Pancreas (tissue), 10 donors: Measurements from ENCODE around the gene CTR9. TPM values are rescaled to one million over a fixed set of nuclear protein-coding genes. Genes with fewer than 3 reads are reported as not detected.

Source experiments
- ATAC-seq, 4 donors: fragments of 200-7000 bp; cut with Tn5 transposase; one replicate each; pipeline versions ENCODE4 v1.8.0 to v1.9.1; 2020; ENCODE audit warnings: mild to moderate bottlenecking in 4 of 4, moderate library complexity in 4 of 4
- DNase-seq, 6 donors: peaks; one replicate each; pipeline ENCODE4 v3.0.0-alpha.2; 2020
- FAIRE-seq: peaks from 2 replicates; lab custom pipeline; 2012; peaks lifted over from hg19 to GRCh38; lab: Jason Lieb, UNC
- H3K27ac ChIP-seq, 4 donors: fragments of 200-600 bp; sonication (generic); 1 replicate in 3 of 4; 2 replicates in 1 of 4; pipeline versions ENCODE4 v1.5.0 to v1.8.0; 2020
- H3K27me3 ChIP-seq, 4 donors: fragments of 200-600 bp; one replicate each; pipeline ENCODE4 v1.8.0; 2021
- H3K36me3 ChIP-seq, 3 donors: fragments of 200-600 bp; sonication (generic) in 1 of 3; one replicate each; pipeline versions ENCODE4 v1.5.0 to v1.8.0; 2020 to 2021
- H3K4me1 ChIP-seq, 3 donors: fragments of 200-600 bp; one replicate each; pipeline ENCODE4 v1.8.0; 2021
- H3K4me3 ChIP-seq, 4 donors: fragments of 200-600 bp; sonication (generic) in 2 of 4; one replicate each; pipeline versions ENCODE4 v1.5.0 to v1.8.0; 2020 to 2021
- H3K9me3 ChIP-seq, 4 donors: fragments of 200-600 bp; one replicate each; pipeline ENCODE4 v1.8.0; 2021
- WGBS, 2 donors: extraction: QIAGEN DNeasy Blood & Tissue Kit; methylation state at CpG; one replicate each; pipeline ENCODE4 v1.1.7; 2013; 5-methylcytosine and 5-hydroxymethylcytosine counted together
- intact Hi-C, 3 donors: fragments of 100-400 bp; cut with DNase I; formaldehyde crosslinking; loops; one replicate each; pipeline versions ENCODE4 v1.11.1 to v1.14.2; 2022
- polyA plus RNA-seq, 2 donors: library from polyadenylated mRNA; stranded (reverse); fragments of 200-250 nt; gene quantifications; one replicate each; pipeline ENCODE4 v1.2.3, GENCODE V29; 2013
- total RNA-seq, 6 donors: library from RNA; stranded (reverse); fragmentation: NEBNext Ultra II Directional in 4 of 6; extraction: Animal tissue kit (Norgen Biotek cat#: 25700) in 4 of 6; gene quantifications; one replicate each; pipeline versions ENCODE4 v1.2.1 to v1.2.4, GENCODE V29; 2021 to 2023
- TF ChIP-seq, protein P1 (sequence below), 4 donors: fragments of 200-600 bp; sonication (generic) in 3 of 4; IDR thresholded peaks; one replicate each; pipeline versions ENCODE4 v1.5.0 to v1.8.0; 2021; ENCODE audit warnings: antibody characterized with exemption in 4 of 4
- donor health status: healthy with polysubstance abuse.
- donor health status: DM: no; HTN: no; CAD: no; lungs with moderate emphysema.
- donor health status: DM: no; HTN: no; CAD: no.
- donor health status: control.
- donor health status: control.
- donor health status: Bipolar disorder and iron deficiency.
- donor health status: DM: yes; HTN: yes; CAD: no.
- donor health status: DM: no; HTN: no; CAD: no.
- donor health status: DM: no; HTN: no; CAD: no.
- donor health status: DM: yes; HTN: yes; CAD: no.

Gene CTR9
- total RNA-seq: 10 to 100 TPM in 5 of 6 donors, 1 to 10 TPM in 1; 7.7 to 15.8 (median 13.2) TPM
- 10 to 100 TPM in 1 of 2 donors, 1 to 10 TPM in 1; 6.8 to 12.2 TPM for polyA plus RNA-seq

GRCh38 chr11:10750838-10751580, at the start of gene CTR9:
Gene CTR9 (plus strand): TSS chr11:10751246. CDS start chr11:10751413, 167 bp downstream.
- ATAC-seq (peak; percentile 96 to 99 (median 98)), DNase-seq (peak; percentile 90 to 96 (median 94)), FAIRE-seq (no peak)
- Histone ChIP-seq H3K4me3 (peak within 1 kb of the TSS; percentile 62 to 86 (median 76)), H3K27me3 (no peaks in the 10 kb centered on the region), H3K36me3 (peaks cover 0 to 11% (median 6%) of the 10 kb centered on the region in 3 donors), H3K9me3 (no peaks in the 10 kb centered on the region), H3K4me1 (peaks cover 0 to 7% (median 0%) of the 10 kb centered on the region in 3 donors), H3K27ac (peak within 1 kb of the TSS; percentile 65 to 95 (median 87))
- intact Hi-C loops: no loop called here
- WGBS, 2 donors: 0% methylated on average over 63 to 67 of the region's 67 CpGs
- TF ChIP-seq, protein P1, sequence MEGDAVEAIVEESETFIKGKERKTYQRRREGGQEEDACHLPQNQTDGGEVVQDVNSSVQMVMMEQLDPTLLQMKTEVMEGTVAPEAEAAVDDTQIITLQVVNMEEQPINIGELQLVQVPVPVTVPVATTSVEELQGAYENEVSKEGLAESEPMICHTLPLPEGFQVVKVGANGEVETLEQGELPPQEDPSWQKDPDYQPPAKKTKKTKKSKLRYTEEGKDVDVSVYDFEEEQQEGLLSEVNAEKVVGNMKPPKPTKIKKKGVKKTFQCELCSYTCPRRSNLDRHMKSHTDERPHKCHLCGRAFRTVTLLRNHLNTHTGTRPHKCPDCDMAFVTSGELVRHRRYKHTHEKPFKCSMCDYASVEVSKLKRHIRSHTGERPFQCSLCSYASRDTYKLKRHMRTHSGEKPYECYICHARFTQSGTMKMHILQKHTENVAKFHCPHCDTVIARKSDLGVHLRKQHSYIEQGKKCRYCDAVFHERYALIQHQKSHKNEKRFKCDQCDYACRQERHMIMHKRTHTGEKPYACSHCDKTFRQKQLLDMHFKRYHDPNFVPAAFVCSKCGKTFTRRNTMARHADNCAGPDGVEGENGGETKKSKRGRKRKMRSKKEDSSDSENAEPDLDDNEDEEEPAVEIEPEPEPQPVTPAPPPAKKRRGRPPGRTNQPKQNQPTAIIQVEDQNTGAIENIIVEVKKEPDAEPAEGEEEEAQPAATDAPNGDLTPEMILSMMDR (IDR thresholded peaks at IDR 0.05): no peak

DNA sequence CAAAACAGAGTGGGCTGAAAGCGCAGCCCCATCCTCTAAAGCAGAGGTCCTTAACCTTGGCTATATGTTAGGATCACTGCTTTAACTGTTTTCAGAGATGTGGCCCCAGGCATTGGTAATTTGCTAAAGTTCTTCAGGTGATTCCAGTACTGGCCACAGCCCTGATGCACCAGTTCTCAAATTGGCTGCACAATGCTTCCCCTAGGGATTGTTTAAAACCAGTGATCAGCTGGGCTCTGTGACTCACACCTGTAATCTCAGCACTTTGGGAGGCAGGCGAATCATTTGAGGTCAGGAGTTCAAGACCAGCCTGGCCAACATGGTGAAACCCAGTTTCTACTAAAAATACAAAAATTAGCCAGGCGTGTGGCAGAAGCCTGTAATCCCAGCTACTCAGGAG, 49.1 kb upstream of the CTR9 start:
- TF ChIP-seq, protein P1 (IDR thresholded peaks at IDR 0.05): no peak
- no peaks in the 10 kb centered on the region for H3K4me1 ChIP-seq
- FAIRE-seq: no peak
- no peak for ATAC-seq
- H3K36me3 ChIP-seq: no peaks in the 10 kb centered on the region
- no peak overlapping the region for H3K4me3 ChIP-seq
- H3K27me3 ChIP-seq: no peaks in the 10 kb centered on the region
- intact Hi-C loops: no loop called here
- H3K9me3 ChIP-seq: no peaks in the 10 kb centered on the region
- WGBS, 2 donors: 65 to 75% methylated on average over 3 of the region's 3 CpGs
- no peak overlapping the region for H3K27ac ChIP-seq
- no peak for DNase-seq

- intact Hi-C loops: no loop called here
- FAIRE-seq (no peak), DNase-seq (no peak), ATAC-seq (no peak)
- WGBS, 2 donors: 71 to 87% methylated on average over 3 of the region's 3 CpGs
- no peak overlapping the region for H3K27ac ChIP-seq
- no peaks in the 10 kb centered on the region for H3K4me1 ChIP-seq
- H3K36me3 ChIP-seq: no peaks in the 10 kb centered on the region
- H3K27me3 ChIP-seq: no peaks in the 10 kb centered on the region
- no peaks in the 10 kb centered on the region for H3K9me3 ChIP-seq
- TF ChIP-seq, protein P1 (IDR thresholded peaks at IDR 0.05): no peak
- no peak overlapping the region for H3K4me3 ChIP-seq
Measured at GRCh38 chr11:10708131-10708530, 42.9 kb upstream of the CTR9 start.

DNA sequence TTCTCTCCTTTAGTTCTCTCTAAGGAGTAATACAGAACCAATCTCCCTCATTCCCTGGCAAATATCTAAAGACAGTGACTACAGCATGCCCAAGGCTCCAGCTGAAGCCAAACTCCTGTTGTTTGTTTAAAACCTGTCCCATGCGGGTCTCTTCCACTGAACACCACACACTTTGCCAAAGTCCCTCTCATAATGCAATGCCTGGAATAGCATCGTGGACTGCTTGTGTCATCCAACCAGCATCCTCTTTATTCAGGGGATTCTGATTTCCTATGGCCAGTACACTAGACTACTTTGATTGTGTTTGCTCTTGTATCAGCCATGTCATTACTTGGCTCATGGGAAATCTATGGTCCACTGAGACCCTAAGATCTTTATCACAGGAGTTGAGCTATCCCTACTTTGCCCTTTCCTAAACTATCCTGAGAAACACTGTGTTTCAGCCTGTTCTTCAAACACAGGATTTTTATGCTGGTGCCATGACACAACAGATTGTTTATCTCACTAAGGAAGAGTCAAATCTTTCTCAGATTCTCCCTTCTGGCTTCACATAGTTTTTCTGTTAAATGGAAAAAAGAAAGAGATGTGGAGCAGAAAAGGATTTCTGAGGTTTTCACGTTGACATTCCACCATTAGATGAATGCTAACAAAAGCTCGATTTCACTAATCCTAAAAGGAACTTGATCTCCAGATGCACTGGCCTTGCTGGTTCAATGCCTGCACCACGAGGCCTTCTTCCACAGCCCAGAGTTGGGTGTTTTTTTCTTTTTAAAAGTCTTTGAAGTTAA, 41.6 kb upstream of the CTR9 start:
- H3K27me3 ChIP-seq: no peaks in the 10 kb centered on the region
- no peaks in the 10 kb centered on the region for H3K36me3 ChIP-seq
- no peak overlapping the region for H3K4me3 ChIP-seq
- 52 to 59% methylated on average over 5 of the region's 5 CpGs for WGBS, 2 donors
- intact Hi-C loops: no loop called here
- no peak overlapping the region for H3K27ac ChIP-seq
- TF ChIP-seq, protein P1 (IDR thresholded peaks at IDR 0.05): no peak
- ATAC-seq (no peak), FAIRE-seq (no peak), DNase-seq (no peak)
- H3K4me1 ChIP-seq: no peaks in the 10 kb centered on the region
- H3K9me3 ChIP-seq: no peaks in the 10 kb centered on the region
